Stimulated activated CD4-positive, alpha-beta T cell treated with anti-CD3 and anti-CD28 coated beads, Interleukin-1b, Interleukin-23, amount 100 ng/mL, for 4 hours (primary cell): ENCODE results near the gene ZDHHC11.
"Not testable (repeated sequence)": the region's sequence is repeated elsewhere in the genome, so short reads cannot be mapped to it uniquely, and the experiment has no call there.

Experiments
- DNase-seq, 2 donors: peaks; one replicate each; pipeline ENCODE4 v3.0.0-alpha.2; 2020; ENCODE audit warnings: low read depth in 2 of 2

Gene ZDHHC11

DNA sequence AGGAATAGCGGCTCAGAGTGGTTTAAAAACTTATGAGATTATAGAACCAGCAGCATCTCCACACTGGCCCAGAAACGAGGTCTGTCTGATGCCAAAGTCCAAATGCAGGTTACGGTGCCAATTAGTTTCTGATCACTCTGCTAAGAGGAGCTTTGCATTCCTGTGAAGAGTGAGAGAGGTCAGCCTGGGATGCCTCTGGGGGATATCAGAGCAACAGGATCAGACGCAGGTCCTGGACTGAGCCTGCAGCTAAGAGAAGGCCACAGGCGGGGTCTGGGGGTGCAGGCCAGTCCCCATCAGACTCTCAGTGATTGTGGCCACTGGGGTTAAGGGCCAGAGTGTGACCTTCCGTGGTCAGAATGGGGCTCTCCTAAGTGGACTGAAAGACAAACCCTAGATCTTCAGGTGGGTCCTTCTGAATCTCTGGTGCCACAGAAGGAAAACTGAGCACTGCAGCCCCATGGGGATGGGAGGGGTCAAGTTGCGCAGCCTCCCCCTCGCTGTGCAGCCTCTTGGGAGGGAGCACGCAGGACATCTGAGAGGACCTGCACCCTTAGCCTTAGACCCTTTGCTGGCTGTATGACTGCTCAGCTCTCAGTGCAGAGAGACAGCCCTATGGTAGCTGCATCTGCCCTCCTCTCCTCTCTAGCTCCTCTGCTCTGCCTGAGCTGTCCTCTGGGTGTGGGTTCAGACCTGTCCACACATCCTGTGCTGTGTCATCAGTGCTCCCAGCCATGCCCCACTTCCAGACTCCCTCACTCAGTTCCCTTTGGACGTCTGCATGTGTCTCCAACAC lies 42.9 kb downstream of the ZDHHC11 start:
- not testable (repeated sequence) for DNase-seq

GRCh38 chr5:801472-801871 lies 49.3 kb downstream of the ZDHHC11 start:
- DNase-seq: no peak

DNA sequence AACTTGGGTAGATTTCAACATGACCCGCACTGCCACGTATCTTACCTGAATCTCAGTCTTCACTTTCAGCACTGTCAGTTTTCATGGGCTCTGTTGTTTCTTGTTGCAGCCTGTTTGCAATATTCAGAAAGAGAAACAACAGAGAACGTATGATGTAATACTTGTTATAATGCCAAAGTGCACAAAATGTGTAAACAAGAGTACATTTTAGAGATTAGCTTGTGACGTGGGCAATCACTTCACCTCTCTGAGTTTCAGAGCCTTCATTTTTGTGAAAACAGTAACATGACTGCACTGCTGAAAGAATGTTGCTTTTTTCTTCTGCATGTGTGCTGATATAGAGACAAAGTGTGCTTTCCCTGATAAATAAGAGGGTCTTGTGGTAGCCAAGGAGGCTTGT lies 49.7 kb downstream of the ZDHHC11 start:
- not testable (repeated sequence) for DNase-seq

DNA sequence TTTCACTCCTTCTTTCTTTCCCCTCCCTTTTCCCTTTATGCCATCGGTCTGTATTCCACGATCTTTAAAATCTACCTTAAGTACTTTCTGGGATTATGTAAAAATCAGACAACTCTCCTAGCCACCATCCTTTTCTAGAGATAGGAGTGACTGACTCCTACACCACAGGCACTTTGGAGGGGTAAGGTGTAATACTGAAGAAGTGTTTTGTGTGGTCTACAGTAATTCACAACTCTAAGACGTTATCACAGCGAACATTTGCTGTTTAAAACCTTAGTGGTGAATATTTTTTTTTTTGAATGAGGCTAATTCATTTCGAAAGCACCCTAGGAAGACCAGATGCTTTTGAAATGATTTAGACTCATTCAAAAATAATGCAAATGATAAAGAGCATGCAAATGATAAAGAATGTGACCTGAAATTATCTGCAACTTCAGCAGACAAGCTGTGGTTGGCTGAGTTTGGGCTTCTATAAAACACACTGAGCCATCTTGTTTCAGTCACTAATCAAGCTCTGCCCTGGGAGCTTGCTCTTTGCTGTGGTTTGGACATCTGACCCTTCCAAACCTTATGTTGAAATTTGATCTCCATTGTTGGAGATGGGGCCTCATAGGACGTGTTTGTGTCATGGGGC lies 52.2 kb downstream of the ZDHHC11 start:
- not testable (repeated sequence) for DNase-seq

DNA sequence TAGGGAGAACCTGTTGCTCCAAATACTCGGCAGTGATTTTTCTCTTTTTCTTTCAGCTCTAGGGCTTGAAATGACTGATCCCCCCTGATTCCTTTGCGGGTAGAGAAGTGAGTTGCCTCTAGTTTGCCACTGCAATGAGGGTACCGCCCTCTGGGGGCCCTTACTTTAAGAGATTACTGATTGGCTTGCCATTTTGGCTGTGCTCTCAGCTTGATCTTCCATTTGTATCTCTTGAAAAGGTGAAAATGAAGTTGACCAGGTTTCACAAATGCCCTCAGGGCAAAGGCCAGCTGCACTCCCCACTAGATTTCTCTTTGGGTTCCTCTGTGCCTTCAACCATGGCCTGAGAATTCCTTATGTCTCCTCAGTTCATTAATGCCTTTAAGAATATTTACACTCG lies 52.8 kb downstream of the ZDHHC11 start:
- DNase-seq: not testable (repeated sequence)

- not testable (repeated sequence) for DNase-seq
Measured at GRCh38 chr5:795873-796272, 54.9 kb downstream of the ZDHHC11 start.

DNA sequence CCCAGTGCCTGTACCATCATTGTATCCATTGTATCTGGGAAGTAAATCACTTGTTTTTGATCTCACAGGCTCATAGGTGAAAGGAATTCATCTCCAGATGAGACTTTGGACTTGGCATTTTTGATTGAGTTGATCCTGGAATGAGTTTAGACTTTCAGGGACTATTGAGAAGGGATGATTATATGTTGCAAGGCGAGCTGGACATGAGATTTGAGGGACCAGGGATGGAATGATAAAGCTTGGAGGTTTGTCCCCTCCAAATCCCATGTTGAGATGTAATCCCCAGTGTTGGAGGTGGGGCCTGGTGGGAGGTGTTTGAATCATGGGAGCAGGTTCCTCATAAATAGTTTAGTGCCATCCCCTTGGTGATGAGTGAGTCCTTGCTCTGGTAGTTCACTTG lies 55.8 kb downstream of the ZDHHC11 start:
- DNase-seq: not testable (repeated sequence)

DNA sequence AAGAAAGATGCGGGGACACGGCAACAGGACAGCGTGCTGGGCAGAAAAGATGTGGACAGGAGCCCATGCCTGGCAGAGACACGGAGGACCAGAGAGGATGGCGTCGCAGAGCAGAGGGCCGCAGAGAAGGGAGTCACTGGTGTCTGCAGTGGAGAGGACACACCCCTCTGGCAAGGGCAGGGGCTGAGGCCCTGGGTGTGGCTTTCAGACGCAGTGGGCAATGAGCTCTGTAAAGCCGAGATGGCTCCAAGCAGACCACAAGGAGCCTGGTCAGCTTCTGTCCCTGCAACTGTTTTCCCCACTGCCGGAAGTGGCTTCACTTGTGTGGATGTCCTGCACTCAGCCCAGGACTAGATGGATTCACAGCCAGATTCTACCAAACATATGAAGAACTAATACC lies 62.1 kb downstream of the ZDHHC11 start:
- not testable (repeated sequence) for DNase-seq

- DNase-seq: not testable (repeated sequence)
Measured at GRCh38 chr5:787857-788233, 62.9 kb downstream of the ZDHHC11 start.

- DNase-seq: not testable (repeated sequence)
Measured at GRCh38 chr5:787224-787856, 63.4 kb downstream of the ZDHHC11 start.

GRCh38 chr5:785181-785705 lies 65.5 kb downstream of the ZDHHC11 start:
- not testable (repeated sequence) for DNase-seq

DNA sequence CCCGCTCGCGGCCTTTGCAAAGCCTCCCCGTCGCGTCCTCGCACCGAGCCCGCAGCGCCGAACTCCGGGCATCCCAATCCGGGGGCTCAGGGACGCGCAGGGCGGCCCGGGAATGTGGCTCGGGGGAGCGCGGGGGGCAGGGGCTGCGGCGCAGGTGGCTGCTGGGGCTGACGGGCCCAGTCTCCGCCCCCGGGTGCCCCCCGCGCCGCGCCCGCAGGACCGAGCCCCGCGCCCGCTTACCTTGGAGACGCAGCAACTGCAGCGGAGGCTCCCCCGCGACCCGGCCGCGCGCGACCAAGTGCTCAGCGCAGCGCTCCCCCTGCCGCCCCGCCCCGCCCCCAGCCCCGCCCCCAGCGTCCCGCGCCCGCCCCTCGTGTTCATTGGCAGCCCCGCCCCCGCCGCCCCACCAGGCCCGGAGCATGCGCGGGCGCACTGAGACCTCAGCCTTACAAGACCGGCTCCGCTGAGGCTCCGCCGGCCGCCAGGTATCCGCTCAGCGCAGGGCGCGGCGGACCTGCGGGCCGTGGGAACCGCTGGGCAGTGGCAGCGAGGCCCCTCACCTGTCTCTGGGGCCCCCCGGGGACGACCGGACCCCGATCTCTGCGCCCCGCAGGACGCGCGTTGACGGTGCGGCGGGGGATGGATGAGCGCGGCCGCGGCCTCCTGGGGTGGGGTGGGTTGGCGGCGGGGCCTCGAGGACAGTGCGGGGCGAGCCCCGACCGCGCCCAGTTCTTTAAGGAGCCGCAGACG lies 66.2 kb downstream of the ZDHHC11 start, which contains the start of gene ZDHHC11B:
Gene ZDHHC11B, minus strand, starts transcription at position 302 of the 750 bp plus-strand sequence. CDS start 17,810 bp downstream, outside the sequence.
- DNase-seq: peak; percentile 93 to 97

DNA sequence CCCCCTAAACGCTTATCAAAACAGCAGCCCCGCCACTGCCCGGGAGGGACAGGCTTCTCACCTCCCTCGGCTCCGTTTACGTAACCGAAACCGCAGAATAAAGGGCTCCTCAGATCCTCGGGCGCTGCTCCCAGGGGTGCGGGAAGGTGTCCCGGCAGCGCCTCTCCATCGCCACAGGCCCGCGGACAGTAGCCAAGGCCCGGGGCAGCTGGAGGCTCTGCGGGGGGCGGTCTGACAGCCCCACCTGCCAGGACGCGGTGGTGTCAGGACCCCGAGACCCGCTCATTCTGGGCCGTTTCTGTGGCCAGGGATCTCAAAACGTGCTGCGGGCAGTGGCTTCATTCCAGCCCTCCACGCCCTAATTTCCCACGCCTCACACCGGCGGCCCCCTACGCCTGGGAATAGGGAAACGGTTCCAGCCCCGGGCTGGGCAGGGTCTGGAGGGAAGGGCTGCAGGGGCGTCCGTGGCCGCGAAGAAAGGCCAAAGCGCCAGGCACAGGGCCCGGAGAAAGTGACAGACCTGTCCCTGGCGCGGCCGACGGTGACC lies 66.8 kb downstream of the ZDHHC11 start:
- DNase-seq: not testable (repeated sequence)

GRCh38 chr5:783049-783802 lies 67.6 kb downstream of the ZDHHC11 start:
- not testable (repeated sequence) for DNase-seq

- not testable (repeated sequence) for DNase-seq
Measured at GRCh38 chr5:782356-782755, 68.4 kb downstream of the ZDHHC11 start.

GRCh38 chr5:780571-780970 lies 70.2 kb downstream of the ZDHHC11 start:
- not testable (repeated sequence) for DNase-seq

- DNase-seq: not testable (repeated sequence)
Measured at GRCh38 chr5:778967-779366, 71.8 kb downstream of the ZDHHC11 start.

- DNase-seq: not testable (repeated sequence)
Measured at GRCh38 chr5:778421-778820, 72.4 kb downstream of the ZDHHC11 start.

DNA sequence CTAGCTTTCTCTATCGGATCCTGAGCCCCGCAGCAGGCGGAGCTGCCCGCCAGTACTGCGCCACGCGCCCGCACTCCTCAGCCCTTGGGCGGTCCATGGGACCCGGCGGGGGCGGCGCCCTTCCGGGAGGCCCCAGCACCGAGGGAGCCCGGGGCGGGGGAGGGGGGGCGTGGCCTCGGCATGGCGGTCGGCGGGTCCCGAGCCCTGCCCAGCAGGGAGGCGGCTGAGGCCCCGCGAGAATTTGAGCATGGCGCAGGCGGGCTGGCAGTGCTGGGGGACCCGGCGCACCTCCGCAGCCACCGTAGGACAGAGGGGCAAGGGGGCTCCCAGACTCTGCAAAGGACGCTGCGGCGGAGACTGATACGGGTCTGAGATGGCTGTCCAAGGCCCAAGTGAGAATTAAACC lies 73.0 kb downstream of the ZDHHC11 start:
- DNase-seq: no peak
